COR-L47 (cell line): Measurements from ENCODE around the gene CCDC85C.

Experiments
- DNase-seq: peaks from one replicate; lab custom pipeline; 2025; lab: John Stamatoyannopoulos, UW

CCDC85C gene

DNA sequence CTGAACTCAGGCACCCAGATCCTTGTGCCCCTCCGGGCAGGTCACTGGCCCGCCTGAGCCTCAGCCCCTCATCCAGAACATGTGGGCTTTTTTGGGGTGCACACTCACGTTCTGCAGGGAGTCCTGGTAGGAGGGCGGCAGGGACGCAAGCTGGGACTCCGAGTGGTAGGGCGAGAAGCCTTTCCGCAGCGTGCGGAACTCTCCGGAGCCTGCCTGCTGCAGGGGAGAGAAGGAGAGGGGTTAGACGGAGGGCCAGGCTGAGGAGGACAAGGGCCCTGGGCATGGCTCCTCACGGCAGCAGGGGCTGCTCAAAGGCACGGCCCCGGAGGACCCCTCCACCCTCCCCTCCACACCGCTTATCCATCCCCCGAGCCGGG lies 82.0 kb downstream of the CCDC85C start:
- DNase-seq = no peak

DNA sequence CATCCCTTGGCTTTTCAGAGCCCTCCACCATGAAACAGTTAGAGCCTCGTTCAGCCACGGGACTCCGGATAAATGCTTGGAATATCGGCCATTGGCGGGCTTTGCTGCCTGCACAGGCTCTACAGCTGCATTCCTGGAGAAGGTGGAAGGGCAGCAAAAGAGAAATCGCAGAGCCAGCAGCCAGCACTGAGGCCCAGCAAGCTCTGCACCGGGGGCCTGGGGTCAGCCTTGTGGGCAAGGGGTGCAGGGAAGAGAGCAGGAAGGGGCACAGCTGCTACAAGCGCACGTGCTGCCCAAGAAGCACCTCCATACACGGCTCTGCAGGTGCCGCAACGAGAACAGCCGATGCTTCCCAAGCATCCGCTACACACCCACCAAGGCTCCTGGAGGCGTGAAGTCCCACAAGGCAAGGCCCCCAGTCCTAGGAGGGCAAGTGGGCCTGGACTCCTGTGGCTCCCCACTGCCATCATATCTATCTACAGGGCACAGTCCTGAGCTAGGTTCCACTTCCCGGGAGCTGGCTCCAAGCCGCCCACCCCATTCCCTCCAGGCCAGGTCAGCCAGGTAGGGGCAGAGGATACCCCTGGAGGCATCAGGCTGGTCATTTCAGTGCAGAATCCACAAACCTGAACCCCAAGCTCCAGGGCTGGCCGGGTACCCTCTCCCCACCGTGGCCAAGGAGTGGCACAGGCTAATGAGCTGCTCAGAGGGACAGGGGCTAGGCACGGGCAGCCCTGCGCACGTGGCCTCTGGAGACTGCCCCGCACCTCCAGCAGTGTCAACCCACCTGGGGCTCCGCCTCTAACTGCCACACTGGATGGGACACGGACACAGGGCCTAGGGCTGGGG lies 82.6 kb downstream of the CCDC85C start:
- DNase-seq = no peak

DNA sequence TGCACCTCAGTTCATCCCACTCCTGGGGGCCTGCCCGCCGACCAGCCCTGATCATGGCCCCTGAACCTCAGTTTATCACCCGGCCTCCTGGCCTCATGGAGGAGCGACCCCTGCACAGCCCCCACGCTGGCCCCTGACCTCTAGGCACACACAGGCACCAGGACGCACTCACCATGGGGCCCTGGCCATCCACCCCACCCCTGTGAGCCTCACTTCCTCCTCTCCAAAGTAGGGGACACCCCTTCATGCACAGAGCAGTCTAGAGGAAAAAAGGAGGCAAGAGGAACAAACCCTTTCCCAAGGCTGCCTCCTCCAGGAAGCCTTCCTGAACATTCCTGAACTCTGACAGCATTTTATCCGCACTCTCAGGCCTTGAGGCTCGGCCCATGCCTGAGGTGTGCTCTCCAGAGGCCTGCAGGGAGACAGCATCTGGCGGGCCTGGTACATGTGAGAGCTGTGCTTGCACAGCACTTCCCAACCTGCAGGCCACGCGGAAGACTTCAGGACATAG lies 83.4 kb downstream of the CCDC85C start:
- DNase-seq = no peak

DNA sequence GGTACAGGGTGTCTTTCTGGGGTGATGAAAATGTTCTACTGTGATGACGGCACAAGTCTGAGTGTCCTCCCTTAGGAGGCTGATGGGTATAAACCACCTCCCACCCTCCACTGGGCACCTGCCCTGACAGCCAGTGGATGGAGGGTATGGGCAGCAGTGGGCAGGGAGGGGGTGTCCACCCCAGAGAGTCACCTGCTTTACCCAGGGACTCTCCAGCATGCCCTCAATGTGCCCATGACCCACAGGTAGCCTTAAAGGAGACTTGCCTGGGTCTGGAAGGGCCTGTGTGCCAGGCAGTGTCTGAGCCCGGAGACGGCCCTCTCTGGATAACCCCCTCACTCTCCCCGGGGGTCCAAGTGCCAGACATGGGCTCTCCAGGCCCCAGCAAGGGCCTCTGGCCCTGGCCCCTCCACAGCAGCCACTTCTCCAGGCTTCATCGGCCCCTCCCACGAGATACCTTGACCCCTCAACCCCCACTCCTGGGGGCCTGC lies 84.0 kb downstream of the CCDC85C start:
- DNase-seq = no peak

DNA sequence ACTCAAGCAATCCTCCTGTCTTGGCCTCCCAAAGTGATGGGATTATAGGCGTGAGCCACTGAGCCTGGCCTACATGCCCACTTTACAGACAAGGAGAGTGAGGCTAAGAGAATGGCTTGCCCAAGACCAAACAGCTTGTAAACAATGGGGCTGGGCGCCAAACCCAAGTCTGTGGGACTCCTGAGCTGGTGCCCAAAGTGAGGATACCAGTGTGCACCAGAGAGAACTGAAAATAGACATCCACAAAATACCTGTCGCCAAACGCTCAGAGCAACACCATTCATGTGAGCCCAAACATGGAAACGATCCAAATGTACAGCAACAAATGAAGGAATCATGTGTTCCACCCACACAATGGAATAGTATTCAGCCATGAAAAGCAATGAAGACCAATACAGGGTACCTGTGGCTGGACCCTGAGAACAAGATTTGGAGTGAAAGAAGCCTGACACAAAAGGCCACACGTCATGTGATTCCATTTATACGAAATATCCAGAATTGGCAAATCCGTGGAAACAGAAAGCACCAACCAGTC lies 84.6 kb downstream of the CCDC85C start:
- no peak for DNase-seq

DNA sequence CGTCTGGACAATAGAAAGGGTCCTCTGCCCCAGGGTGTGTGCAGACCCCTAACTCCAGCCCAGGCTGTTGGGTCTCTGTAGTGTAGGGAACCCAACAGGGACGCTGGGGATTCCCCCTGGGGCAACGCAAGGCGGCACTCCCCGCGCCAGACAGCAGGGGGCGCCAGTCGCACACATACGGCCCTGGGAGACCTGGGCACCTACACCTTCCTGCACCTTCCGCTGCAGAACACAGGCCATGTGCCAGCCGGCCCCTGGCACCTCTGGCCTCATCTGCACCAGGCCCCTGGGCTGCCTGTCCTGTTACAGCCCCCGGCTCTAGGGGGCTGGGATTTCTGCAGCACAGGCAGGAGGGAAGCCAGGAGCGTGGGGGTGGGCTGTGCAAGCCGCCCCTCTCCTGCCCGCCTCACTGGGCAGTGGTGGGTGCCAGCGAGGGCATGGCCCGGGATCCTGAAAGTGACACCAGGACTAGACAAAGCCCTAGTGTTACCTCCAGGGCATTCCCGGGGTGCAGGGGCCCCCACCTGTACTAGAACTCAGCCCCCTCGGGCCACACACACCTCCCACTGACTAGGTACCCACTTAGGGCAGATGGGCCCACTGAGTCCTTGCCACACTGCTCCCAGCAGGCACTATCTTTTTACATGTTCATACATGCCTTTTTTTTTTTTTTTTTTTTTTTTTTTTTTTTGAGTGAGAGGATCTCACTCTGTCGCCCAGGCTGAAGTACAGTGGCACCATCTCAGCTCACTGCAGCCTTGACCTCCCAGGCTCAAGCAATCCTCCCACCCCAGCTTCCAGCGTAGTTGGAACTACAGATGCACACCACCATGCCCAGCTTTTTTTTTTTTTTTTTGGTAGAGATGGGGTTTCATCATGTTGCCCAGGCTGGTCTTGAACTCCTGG lies 85.3 kb downstream of the CCDC85C start:
- DNase-seq = peak; percentile 72

DNA sequence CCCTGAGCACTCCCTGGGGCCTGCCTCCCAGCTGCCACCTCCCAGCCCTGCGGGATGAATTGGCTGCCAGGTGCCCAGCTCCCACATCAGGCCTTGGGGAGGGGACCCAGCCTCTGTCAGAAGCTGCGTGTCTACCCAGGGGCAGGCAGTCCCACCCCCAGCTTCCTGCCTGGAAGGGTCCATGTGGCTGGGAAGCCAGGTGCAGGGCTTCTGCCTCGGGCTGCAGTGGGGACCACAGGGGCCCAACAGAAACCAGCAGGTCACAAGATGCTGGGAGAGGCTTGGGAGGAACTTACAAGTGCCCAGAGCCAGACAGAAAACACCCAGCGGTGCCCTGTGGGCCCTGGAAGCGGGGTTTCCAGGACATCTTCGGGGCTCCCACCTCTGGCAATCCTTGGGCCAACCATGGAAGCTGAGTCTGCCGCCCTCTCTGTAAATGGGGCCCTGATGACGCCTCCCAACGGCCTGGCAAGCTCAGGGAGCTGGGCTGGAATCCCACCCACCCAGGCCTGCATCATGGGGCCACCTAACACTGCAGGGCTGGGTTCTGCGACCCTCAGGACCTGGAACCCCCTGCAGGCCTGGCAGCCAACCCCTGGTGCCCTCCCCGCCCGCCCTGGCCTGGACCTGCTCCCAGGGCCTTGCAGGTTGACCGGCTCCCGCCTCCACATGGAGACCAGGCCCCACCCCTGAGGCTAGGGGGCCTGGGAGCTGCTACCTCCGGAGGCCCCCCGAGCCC lies 86.2 kb downstream of the CCDC85C start:
- DNase-seq = no peak

DNA sequence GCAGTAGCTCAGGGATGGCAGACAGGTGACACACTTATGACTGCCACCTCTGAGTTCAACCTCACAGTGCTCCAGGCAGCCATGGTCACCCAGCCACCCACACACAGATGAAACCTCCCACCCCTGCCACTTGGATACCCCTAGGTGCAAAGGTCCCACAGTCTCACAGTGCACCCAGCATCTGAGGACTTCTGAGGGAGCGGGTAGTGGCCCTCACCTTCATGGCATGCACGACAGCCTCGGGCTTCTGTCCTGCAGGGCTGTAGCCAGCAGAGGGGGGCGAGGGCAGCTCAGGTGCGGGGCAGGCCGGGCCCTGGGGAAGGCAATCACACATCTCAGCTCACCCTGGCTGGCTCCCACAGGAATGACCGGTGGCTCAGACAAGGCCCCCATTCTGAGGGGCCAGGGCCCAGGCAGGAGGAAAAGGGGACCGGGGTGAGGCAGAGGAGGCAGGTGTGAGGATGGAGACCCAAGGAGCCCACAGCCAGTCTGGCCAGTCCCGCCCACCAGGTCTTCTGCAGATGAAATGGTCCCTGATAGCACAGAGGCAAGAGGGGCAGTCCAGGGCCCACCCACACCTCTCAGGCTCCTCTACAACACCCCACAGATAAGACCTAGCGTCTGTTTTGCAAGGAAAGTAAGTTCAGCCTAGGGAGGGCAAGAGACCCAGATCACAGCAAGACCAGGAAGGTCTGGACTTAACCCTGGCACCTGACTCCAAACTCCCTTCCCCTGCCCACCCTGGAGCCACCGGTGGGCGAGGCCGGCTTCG lies 87.0 kb downstream of the CCDC85C start:
- DNase-seq = no peak

DNA sequence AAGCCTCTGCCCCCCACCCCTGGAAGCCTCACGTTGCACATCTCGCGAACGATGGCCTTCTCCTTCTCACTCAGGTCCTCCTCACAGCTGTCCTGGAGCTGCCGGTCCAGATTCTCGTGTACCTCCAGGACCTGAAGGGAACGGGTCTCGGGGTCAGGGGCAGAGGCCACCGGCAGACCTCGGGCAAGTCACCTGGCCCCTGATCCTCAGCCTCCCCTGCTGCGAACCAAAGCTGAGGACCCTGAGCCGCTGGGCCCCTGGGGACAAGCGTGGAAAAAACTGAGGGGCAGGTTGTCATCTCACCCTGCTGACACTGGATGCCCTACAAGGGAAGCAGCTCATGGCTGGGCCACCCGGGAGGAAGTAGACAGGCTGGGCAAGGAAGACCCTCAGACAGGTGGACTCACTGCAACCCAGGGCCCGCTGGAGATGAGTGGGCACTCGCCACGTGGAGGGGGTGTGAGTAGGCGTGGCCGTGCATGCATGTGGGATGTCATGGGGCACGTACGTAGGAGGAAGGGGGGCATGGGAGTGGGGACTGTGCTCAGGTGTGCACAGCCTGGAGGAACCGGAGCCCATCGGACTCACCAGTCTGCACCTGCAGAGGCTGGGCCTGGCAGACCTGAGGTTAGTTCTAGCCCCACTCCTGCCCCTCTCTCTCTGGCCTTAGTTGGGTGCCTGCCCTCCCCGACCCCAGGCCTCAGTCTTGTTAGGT lies 87.7 kb downstream of the CCDC85C start:
- DNase-seq = no peak

DNA sequence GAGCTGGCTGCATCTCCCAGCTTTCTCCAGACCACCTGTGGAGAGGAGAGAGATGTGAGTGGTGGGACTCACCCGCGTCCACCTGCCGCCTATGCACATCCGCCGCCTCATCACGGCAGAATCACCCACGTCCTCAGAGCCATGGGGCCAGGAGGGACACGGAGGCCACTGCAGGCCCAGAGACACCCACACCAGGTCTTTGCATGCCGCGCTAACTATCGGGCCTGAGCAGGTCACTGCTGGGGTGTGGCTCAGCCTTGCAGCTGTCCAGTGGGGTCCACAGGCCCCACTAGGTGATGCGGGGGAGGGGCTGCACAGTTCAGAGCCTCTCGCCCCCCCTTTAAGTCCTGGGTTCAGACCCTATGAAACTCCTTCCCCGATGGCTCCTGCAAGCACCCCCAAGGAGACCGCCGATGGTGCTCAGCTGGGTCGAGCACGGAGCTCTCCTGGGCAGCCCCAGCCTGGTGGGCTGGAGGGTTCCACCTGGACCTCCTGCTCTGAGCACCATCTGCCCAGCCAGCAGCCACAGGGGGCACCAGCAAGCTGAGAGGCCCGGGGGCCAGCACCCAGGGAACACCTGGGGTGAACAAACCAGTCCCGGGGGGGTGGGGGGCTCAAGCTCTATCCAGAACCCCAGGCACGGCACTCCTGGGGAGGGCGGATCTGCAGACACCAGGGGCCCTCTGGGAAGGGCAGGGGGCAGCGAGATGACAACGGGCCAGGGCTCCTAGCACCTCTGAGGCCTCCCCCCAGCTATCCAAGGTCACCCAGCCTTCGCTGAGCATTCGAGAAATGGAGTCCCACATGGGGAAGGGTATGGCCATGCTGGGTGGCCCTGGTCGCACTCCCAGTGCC lies 88.5 kb downstream of the CCDC85C start:
- DNase-seq = no peak

DNA sequence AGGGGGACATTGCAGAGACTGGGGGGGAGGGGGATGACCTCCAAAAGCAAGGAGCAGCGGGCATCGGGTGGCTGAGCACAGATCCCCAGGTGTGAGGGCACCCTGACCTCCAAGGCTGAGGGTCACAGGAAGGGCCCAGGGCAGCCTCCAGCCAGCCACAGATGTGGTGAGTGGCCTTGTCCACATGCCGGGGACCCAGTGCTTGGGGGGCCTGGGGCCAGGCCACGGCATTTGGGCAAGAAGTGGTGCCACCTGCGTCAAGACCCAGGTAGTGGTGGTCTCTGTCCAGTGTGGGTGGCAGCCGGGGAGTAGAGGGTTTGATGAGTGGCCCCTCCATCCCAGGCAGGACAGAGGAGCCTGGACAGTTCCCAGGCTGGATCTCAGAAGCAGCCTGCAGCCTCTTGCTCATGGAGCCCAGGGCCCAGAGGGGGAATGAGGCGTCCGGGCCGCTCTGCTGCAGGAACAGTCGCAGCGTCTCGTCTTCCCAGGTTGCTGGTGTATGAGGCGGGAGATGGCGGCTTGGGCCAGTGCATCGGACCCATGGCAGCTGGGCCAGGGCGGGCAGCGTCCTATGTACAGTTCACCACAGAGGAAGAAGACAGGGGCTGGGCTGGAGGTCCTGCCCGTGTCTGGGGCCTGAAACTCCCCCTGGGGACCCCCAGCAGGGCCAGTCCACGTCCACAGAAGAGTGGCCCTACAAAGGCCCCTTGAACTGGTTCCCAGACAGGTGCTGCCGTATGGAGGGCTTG lies 89.3 kb downstream of the CCDC85C start:
- DNase-seq = no peak

DNA sequence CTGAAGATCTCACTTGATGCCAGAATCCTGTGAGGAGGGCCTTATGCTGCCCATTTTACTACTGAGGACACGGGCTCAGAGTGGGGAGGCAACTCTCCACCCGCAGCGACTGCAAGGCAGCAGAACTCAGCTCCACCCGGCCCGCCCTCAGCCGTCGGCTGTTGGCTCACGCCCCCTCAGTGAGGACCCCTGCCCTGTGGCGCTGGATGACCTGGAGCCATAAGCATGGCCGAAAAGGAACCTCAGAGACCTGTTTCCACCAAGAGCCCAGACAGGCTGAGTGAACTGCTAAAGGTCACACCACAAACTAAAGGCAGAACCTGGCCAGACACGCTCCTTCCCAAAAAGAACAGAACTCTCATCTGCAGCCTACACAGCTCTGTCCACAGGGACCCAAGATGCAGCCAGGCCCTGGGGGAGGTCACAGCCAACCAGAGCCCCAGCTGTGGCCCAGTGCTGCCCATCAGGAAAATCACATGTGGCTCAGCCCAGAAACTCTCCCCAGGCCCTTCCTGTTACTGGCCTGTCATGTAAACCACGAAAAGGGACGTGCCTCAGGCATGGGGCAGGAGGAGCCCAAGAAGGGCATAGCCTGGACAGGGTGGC lies 90.0 kb downstream of the CCDC85C start:
- DNase-seq = no peak

DNA sequence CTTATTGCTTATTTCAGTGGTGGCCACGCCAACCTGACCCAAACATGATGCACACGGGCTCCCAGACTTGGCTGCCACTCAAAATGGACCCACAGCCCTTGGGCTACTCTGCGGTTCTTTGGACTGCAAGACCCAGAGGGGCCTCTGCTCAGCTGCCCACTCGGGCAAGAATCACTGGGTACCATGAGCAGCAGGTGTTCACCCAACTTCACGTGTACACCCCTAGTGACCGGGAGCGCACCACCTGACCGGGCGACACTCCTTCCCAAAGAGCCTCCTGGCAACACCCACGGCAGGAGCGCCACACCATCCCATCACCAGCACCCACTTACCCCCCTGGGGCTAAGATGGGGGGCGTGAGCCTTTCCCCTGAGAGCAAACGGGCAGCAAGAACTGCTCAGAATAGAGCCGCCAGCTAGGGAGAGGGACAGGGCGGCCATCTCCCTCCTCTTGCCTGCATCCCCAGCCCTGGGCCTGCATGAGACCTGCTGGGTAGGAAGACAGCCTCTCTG lies 90.8 kb downstream of the CCDC85C start:
- DNase-seq = no peak

DNA sequence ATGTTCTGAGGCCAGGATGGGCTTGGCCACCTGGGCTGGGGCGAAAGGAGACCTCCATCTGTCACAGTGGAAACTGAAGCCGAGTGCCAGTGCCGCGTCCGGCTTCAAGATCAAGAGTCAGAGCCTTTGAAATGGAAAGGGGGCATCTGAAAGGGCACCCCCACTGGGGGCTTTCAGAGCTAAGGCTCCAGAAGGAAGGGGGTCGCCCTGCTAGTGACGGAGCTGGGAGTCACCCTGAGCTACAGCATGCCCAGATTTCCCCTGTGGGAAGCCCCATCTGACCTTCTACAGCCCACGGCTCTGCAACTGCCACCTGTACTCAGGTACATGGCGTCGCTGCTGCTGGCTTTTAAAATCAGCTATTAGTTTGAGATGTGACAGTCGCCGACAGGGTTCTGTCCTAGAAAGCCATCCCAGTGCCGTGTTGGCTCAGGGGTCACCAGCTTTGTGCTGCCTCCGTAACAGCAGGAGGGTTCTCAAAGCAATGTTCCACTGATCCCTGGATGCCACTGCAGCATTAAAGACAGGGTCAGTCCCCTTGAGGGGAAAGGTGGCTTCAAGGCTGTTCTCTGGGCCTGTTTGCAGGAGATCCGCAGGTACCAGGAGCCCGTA lies 91.3 kb downstream of the CCDC85C start:
- no peak for DNase-seq

DNA sequence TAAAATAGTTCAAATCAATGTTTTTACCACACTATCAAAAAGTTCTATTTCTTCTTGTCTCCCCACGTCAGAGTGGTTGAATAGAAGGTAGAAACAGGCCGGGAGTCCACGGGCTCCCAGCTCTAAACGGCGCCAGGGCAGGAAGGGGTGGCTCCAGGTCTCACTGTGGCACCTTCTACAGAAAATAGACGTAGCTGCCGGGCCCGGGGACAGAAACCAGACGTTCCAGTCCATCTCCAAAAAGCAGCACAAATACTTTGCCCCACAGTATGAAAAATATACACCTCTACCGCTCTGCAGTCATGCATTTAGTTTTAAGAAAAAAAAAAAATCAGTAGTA lies 91.9 kb downstream of the CCDC85C start:
- DNase-seq = no peak

DNA sequence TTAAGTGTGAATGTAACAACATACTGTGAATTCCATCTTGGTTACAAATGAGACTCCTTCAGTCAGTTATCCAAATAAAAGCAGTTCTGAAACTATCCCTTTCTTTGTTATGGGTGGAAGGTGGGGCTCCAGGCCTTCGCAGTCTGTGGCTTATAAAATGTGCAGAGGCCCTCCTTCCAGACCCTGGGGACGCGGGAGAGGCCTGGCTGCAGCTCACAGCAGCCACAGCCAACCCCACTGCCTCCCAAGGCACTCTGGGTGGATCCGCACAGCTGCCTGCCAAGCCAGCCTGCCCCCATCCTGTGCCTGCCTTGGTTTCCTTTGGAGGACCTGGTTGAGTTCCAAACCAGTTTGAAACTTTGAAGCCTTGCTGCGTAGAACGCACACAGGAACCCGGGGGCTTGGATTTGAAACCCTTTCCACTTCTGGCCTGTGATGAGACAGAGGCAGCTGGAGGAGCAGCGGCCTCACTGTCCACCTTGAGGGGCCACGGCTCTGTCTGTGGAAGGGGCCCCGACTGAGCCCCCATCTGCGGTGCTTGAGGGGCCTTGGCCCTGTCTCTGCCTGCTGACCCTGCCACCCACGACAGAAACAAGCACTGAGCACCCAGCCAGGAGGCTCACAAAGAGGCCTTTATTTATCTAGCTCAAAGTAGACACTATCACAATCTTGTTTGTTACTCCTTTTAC lies 92.4 kb downstream of the CCDC85C start:
- no peak for DNase-seq

DNA sequence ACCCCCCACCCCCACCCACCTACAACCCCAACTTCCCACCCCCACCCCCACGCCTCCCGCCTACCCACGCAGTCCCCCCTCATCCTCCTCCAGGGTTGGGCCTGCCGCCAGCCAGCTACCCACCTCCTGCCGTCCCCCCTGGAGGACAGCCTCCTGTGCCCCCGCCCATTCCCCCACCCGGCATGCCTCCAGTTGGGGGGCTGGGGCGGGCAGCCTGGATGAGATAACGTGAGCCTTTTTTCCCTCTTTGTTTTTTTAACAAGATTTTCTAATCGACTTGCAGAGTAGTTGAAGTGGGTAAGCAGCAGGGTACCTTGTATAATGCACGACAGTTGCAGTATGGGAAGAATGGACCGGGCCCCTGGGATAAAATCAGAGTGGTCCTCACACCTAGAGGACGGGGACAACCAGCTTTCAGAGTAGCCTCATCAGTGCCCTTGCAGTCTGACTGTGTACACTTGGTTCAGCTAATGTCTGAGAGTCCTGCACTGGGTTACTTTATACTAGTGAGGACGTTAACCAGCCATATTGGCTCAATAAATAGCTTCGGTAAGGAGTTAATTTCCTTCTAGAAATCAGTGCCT lies 93.4 kb downstream of the CCDC85C start:
- DNase-seq = no peak
